Midbrain (tissue), 1 donor: Measurements from ENCODE around the gene VDAC2.
A peak's percentile ranks its signal among the peaks of the same experiment; 100 is the strongest.

Experiments used
- DNase-seq: peaks from one replicate; lab custom pipeline; 2025; lab: John Stamatoyannopoulos, UW

The VDAC2 gene

DNA sequence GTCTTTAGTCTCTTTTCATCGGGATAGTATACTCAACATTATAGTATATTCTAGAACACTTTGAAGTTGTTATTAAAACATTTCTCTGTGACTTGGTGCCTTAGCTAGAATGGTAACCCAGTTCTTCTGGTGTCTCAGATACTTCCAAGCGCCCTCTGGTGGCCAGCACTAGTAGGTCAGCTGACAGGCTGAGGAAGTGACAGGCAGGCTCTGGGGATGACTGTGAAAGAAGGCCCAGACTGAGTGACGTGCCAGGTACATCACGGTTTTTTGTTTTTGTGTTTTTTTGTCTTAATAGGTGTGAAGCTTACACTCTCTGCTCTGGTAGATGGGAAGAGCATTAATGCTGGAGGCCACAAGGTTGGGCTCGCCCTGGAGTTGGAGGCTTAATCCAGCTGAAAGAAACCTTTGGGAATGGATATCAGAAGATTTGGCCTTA lies 20.0 kb downstream of the VDAC2 start:
- peak; percentile 88 for DNase-seq

GRCh38 chr10:75231672-75232581 lies 21.3 kb downstream of the VDAC2 start:
- no peak for DNase-seq

GRCh38 chr10:75233444-75234016 lies 22.9 kb downstream of the VDAC2 start:
- no peak for DNase-seq

- peak; percentile 18 for DNase-seq
Measured at GRCh38 chr10:75234017-75234682, 23.6 kb downstream of the VDAC2 start.

DNA sequence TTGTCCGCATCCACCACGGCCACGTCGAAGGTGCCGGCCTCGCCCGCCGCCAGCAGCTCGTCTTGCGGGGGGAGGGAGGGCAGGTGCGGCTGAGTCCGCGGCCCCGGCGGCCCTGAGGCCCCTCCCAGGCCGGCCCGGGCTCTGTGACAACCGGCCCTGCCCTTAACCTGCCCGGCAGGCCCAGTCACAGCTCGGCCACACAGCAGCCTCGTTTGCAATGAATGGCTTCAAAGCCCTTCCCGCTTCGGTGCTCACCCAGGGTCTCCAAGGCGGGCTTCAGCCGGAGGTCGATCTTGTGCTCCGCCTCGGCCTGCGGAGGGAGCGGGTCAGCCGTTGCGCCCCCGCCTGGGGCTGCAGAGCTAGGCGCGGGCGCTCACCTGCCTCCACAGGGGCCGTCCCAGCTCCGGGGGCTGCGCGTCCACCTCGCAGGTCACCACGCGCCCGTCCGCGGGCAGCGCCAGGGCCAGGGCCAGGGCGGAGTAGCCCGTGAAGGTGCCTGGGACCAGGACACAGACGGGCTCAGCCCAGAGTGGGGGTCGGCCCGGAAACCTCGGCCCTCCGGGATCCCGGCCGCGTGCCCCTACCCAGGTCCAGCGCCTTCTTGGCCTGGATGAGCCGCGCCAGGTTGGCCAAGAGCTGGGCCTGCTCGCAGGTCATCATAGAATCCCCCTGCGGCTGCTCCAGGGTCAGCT lies 24.2 kb downstream of the VDAC2 start:
- no peak for DNase-seq

DNA sequence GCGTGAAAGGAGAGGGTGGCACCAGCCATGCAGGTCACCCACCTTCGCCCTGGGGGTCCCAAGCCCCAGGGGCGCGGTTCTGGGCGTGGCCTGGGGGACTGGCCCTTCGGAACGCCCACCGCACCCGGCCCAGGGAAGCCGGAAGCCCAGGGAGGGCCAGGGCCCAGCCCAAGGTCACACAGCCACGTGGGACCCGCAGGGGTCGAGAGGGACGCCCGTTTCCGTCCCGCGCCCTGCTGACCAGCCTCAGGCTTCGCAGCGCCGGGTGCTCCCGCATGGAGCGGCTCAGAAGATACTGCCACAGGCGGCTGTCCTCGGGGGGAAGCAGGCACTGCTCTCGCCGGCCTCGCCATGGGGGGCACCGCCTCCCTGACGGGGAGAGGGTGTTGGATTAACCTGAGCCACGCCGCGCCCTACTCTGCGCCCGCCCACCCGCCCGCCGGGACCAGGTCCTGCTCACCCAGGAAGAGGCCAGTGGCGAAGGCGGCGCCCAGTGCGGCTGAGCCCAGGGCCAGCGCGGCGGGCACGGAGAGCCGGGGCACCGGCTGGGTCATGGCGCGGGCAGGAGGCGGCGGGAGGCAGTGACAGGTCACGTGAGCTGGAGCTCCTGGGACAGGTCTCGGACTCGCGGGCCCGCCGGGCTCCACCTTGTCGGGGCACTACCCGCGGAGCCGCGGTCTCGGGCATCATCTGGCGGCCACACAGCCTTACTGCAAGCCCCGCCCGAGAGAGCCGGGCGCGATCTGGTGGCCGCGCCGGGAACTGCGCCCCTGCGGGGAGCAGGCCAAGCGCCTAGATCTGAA lies 25.0 kb downstream of the VDAC2 start, which contains the start of gene COMTD1:
TSS of gene COMTD1 (minus strand) at position 583 of the 803 bp plus-strand sequence. CDS start at position 554, 29 bp downstream.
- DNase-seq, result peak; percentile 85

DNA sequence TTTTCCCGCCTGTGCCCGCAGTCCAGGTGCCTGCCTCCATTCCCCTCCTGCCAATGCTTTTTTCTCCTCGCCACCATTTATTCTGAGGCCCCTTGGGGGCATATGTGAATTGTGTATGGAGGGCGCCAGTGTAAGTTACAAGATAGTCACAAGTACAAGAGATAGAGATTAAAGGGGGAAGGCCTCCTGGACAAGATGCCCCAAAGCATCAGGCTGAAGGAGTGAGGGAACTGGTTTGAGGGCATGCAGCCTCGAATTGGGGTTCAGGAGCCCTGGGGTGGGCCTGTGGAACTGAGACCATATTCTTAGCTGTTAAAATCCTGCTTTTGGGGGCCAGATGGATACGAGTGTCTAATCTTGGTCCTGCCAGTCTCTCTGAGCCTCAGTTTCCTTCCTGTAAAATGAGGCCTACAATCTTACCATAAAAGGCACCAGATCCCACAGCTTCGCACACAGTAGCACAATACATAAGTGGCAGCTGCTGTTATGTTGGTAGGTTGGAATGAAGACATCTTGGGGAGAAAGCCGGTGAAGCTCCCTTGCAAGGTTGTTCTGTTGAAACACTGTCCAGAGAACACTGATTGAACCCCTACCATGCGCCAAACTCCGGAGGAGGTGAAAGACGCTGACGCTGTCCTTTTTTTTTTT lies 25.7 kb downstream of the VDAC2 start:
- DNase-seq, result no peak

GRCh38 chr10:75238182-75239095 lies 27.8 kb downstream of the VDAC2 start:
- DNase-seq, result no peak

DNA sequence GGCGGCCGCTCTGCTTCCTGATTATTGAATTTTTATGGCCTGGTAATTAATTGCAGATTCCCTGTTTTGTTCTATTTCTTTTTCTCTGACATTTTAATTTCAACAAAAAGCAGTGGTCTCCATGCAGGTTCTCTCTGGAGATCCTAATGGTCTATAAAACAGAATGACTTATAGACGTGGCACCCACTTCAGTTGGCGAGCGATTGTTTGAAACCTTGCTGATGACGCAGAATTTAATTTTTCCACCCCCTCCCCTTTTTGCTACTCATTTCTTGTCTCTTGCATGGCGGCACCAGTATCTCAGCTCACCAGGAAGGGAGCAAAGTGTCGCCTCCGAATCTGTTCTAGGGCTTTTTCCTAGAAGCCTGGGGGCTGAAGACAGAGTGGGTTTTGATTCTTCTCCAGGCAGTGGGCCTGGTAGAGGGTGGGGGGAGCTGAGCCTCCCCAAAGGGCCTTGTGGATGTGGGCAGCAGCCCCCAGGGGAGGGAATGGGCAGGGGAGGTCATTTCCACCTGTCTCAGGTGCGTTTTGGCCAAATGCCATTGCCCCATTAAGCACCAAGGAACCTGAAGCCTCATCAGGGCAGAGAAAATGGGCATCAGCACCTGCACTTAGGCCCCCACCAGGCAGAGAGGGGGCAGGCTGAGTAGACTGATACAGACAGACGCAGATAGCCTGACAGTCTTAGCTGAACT lies 28.6 kb downstream of the VDAC2 start:
- no peak for DNase-seq

GRCh38 chr10:75240329-75241076 lies 29.9 kb downstream of the VDAC2 start:
- no peak for DNase-seq

DNA sequence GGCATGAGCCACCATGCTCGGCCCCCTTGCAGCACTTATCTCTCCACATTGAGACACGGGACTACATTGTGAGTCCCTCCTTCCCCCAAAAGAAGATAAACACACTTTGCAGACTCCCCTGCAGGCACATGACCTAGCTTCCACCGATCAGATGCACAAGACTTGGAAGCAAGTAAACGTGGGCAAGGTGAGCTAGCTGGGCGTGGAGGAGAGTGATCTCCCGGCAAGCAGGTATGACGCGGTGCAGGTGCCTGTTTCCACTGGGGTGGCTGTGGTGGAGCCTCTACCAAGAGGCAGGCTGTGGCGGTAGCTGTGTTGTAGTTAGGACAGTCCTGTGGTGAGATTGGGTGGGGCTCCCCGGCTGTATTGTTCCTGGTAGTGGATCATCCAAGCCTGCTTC lies 32.8 kb downstream of the VDAC2 start:
- no peak for DNase-seq

DNA sequence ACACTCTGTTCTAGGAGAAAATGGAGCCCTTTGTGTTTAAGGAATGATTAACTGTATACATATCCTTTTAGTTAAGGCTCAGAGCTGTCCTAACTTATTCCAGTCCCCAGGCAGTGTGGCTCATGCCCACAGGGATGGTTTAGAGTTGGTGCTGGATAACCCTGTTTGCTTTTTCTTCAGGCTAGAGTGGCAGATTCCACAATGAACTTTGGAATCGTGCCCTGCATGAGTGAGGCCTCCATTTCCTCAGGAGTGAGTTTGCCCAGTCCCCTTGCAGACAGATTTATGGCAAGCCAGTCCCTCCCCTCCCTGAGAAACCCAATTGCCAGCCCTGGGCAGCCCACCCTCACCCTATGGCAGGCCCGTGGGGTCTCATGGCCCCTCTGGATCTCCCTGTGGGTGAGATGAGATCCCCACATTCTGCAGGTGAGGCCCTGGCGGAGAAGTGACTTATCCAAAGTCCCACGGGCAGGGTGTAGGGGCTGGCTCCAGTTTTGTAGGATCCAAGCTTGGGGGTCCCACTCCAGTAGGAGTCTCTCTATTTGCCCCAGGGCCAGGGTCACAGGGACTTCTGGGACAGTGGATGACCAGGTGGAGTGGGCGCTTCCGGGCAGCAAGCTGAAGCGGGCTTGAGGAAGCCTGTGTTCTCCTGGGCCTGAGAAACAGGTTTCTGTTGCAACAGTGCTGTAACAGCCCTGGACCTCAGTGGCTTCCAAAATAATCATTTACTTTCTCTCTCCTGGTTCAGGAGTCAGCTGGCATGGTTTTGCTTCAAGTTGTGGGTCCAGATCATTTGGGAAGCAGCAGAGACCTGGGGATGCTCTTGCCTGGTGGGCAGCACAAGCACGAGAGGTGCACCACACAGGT lies 34.1 kb downstream of the VDAC2 start:
- no peak for DNase-seq

DNA sequence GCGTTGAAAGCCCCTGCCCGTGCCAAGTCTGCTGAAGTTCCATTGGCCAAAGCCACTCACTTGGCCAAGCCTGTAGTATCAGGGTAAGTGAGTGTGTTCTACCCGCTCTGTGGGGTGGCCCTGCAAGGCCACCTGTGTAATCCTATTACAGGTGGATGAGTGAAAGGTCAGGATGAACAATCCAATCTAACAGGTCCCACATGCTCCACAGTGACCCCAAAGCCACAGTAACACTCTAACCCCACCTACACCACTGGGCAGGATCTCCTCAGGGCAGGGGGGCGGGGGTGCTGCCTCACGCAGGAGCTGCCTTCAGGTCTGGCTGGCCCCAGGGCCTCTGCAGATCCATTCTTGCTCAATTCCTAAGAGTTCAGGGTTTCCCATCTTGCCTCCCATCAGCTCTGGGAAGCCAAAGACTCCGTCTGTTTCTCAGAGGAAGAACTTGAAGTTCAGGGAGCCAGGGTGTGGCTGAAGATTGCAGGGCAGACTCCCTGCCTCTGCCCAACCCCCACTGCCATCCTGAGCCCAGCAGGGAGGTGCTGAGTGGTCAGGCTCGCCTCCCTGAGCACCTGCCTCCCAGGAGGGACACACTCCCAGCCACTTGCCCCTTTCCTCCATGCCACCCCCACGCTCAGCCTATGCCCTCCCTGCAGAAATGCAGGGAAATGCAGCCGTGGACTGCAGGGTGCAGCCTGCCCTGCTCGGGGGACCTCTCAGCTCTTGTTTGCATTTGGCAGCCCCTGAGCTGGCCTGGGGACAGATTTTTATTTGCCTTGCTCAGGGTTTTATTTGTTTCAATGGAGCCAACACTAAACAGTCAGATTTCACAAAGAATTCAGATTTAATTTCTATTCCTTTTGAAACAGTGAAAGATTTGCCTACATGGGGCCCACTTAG lies 35.0 kb downstream of the VDAC2 start:
- DNase-seq, result no peak

DNA sequence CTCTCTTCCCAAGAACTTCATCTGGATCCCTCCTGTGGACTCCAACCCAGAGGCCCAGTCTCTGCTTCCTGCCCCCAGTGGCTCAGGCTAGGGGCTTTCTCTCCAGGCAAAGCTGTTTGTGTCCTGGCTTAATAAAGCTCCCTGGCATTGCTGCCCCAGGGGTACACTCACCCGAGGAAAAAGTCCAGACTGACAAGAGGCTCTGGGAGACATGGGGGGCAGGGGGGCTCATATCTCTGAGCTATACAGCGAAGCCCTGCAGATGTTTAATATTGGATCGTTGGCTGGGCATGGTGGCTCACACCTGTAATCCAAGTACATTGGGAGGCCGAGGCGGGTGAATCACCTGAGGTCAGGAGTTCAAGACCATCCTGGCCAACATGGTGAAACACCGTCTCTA lies 35.9 kb downstream of the VDAC2 start:
- DNase-seq, result no peak

DNA sequence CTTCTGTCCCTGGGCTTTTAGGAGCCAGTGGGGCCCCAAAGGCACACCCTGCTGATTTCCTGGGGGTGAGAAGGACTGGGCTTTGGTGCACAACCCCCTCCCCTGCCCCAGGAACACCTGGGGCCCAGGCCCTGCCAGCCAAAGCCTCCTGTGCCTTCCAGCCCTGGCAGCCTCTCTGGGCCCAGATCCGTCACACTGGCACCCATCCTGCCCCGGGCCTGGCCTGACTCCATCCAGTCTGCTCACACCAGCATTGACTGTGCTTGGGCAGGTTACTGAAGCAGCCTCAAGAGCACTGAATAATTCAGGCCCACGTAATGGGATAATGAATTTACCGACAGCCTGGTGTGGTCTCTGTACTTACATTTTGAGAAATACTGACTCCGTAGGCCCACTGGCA lies 37.2 kb downstream of the VDAC2 start:
- no peak for DNase-seq

- DNase-seq, result no peak
Measured at GRCh38 chr10:75250934-75251333, 40.3 kb downstream of the VDAC2 start.
